WTC11 (cell line): Measurements from ENCODE around the gene SHANK2. TPM values are rescaled to one million over a fixed set of nuclear protein-coding genes. Genes with fewer than 3 reads are reported as not detected.
A peak's percentile ranks its signal among the peaks of the same experiment; 100 is the strongest.

Experiments
- ATAC-seq: fragments of 200-7000 bp; cut with Tn5 transposase; 2 replicates; pipeline ENCODE4 v1.10.0; 2021; ENCODE audit warnings: mild to moderate bottlenecking, moderate library complexity
- CTCF ChIA-PET: fragments of 300-600 bp; sonication (Branson Sonifier 250); formaldehyde crosslinking; loops from one replicate; lab custom pipeline; 2021; ENCODE audit warnings: antibody characterized with exemption; lab: Charles Lee
- POLR2A ChIA-PET: fragments of 350-600 bp; sonication (Branson Sonifier 250); formaldehyde crosslinking; loops from one replicate; lab custom pipeline; 2021; ENCODE audit warnings: antibody characterized with exemption; lab: Charles Lee
- DNase-seq: peaks from one replicate; pipeline ENCODE4 v3.0.0; 2021; ENCODE audit warnings: low spot score
- H3K27ac Mint-ChIP-seq: 2 replicates; pipeline ENCODE4 v1.8.0; 2021; ENCODE audit warnings: mixed read lengths
- H3K27me3 Mint-ChIP-seq: 2 replicates; pipeline ENCODE4 v1.8.0; 2021; ENCODE audit warnings: low read depth, mild to moderate bottlenecking, moderate library complexity, mixed read lengths
- H3K36me3 Mint-ChIP-seq: 2 replicates; pipeline ENCODE4 v1.8.0; 2021; ENCODE audit warnings: mixed read lengths
- H3K4me1 Mint-ChIP-seq: 2 replicates; pipeline ENCODE4 v1.8.0; 2022; ENCODE audit warnings: mixed read lengths
- H3K4me3 Mint-ChIP-seq: 2 replicates; pipeline ENCODE4 v1.8.0; 2021; ENCODE audit warnings: mild to moderate bottlenecking, moderate library complexity, mixed read lengths
- H3K9me3 Mint-ChIP-seq: 2 replicates; pipeline ENCODE4 v1.8.0; 2021; ENCODE audit warnings: mixed read lengths
- ESRRA ChIP-seq: sonication (generic); formaldehyde crosslinking; IDR thresholded peaks from 2 replicates; pipeline ENCODE4 v1.8.1; 2022; ENCODE audit warnings: mild to moderate bottlenecking, missing genetic modification reagents, borderline replicate concordance
- ETV6 ChIP-seq: sonication (generic); formaldehyde crosslinking; IDR thresholded peaks from 2 replicates; pipeline ENCODE4 v1.8.1; 2022; ENCODE audit warnings: mild to moderate bottlenecking, missing genetic modification reagents
- FOXP4 ChIP-seq: sonication (generic); formaldehyde crosslinking; IDR thresholded peaks from 2 replicates; pipeline ENCODE4 v1.8.0; 2022; ENCODE audit warnings: mild to moderate bottlenecking, missing genetic modification reagents
- HMGXB4 ChIP-seq: sonication (generic); formaldehyde crosslinking; IDR thresholded peaks from 2 replicates; pipeline ENCODE4 v1.8.1; 2023; ENCODE audit warnings: mild to moderate bottlenecking, moderate library complexity, missing genetic modification reagents
- KAT7 ChIP-seq: sonication (generic); formaldehyde crosslinking; IDR thresholded peaks from 2 replicates; pipeline ENCODE4 v1.8.1; 2023; ENCODE audit warnings: missing genetic modification reagents, mild to moderate bottlenecking, borderline replicate concordance
- MAX ChIP-seq: sonication (generic); formaldehyde crosslinking; IDR thresholded peaks from 2 replicates; pipeline ENCODE4 v1.8.0; 2022; ENCODE audit warnings: mild to moderate bottlenecking, missing genetic modification reagents
- PRDM15 ChIP-seq: sonication (generic); formaldehyde crosslinking; IDR thresholded peaks from 2 replicates; pipeline ENCODE4 v1.8.0; 2022; ENCODE audit warnings: missing genetic modification reagents
- RORB ChIP-seq: fragments of 250-450 bp; sonication (Bioruptor Pico); IDR thresholded peaks from 2 replicates; pipeline ENCODE4 v1.9.0; 2021; ENCODE audit warnings: mild to moderate bottlenecking
- SP1 ChIP-seq: sonication (generic); formaldehyde crosslinking; conservative IDR thresholded peaks from 2 replicates; pipeline ENCODE4 v1.8.1; 2022; ENCODE audit warnings: missing genetic modification reagents
- TEAD1 ChIP-seq: sonication (generic); formaldehyde crosslinking; IDR thresholded peaks from 2 replicates; pipeline ENCODE4 v1.8.0; 2022; ENCODE audit warnings: mild to moderate bottlenecking, missing genetic modification reagents
- ZMAT4 ChIP-seq: fragments of 250-450 bp; sonication (Bioruptor Pico); IDR thresholded peaks from 2 replicates; pipeline ENCODE4 v1.9.0; 2021; ENCODE audit warnings: mild to moderate bottlenecking
- ZNF263 ChIP-seq: sonication (generic); formaldehyde crosslinking; IDR thresholded peaks from 2 replicates; pipeline ENCODE4 v1.8.1; 2022; ENCODE audit warnings: low read depth, mild to moderate bottlenecking, moderate library complexity, missing genetic modification reagents
- ZNF281 ChIP-seq: sonication (generic); formaldehyde crosslinking; IDR thresholded peaks from 2 replicates; pipeline ENCODE4 v1.8.0; 2023; ENCODE audit warnings: mild to moderate bottlenecking, missing genetic modification reagents
- ZNF416 ChIP-seq: fragments of 250-450 bp; sonication (Bioruptor Pico); IDR thresholded peaks from 2 replicates; pipeline ENCODE4 v1.9.0; 2021; ENCODE audit warnings: mild to moderate bottlenecking, inconsistent platforms
- ZNF423 ChIP-seq: fragments of 250-450 bp; sonication (Bioruptor Pico); IDR thresholded peaks from 2 replicates; pipeline ENCODE4 v2.1.2; 2022; ENCODE audit warnings: mild to moderate bottlenecking, moderate library complexity
- total RNA-seq: library from RNA; stranded (reverse); gene quantifications from 3 replicates; pipeline ENCODE4 v1.2.3, GENCODE V29; 2021

Gene SHANK2
- total RNA-seq, 1 experiment from 2014 or later: 64.8 TPM

- peaks cover 13% of the 10 kb centered on the region for H3K36me3 Mint-ChIP-seq
- H3K4me3 Mint-ChIP-seq: peak overlapping the region; percentile 73
- H3K9me3 Mint-ChIP-seq: no peaks in the 10 kb centered on the region
- TF ChIP-seq ZNF281 (peak; percentile 73; the same call in 1 of the 2 replicates), MAX (CRISPR knock-in tag) (no peak), ZMAT4 (CRISPR knock-in tag) (no peak), ZNF423 (0 out of 2 replicates have a peak, but pooled peaks have one; percentile 50), HMGXB4 (CRISPR knock-in tag) (no peak)
- CTCF ChIA-PET: interaction anchor here (0.7 to 4.6 kb wide), 12 partner anchors 9 to 412 kb away, joined by 3 to 46 read pairs (median 5); no protein-coding TSS in a partner anchor
- no peaks in the 10 kb centered on the region for H3K27me3 Mint-ChIP-seq
- peak; percentile 76 for ATAC-seq
- POLR2A ChIA-PET: interaction anchor here (0.7 to 1.6 kb wide), 5 partner anchors 9 to 713 kb away, joined by 3 to 6 read pairs (median 4); no protein-coding TSS in a partner anchor
- peak overlapping the region; percentile 99 for H3K27ac Mint-ChIP-seq
- peak; percentile 78 for DNase-seq
- H3K4me1 Mint-ChIP-seq: peaks cover 89% of the 10 kb centered on the region
These were observed 5.8 kb downstream of the SHANK2 start for GRCh38 chr11:71246559-71246958.

- ChIA-PET POLR2A (interaction anchor here (0.9 to 1.6 kb wide), 3 partner anchors 10 to 125 kb away, joined by 3 to 6 read pairs (median 4); no protein-coding TSS in a partner anchor), CTCF (interaction anchor here (1.0 to 4.6 kb wide), 7 partner anchors 10 to 126 kb away, joined by 3 to 46 read pairs (median 5); no protein-coding TSS in a partner anchor)
- Mint-ChIP-seq H3K27ac (peak overlapping the region; percentile 99), H3K4me1 (peaks cover 97% of the 10 kb centered on the region), H3K4me3 (peak overlapping the region; percentile 73), H3K27me3 (no peaks in the 10 kb centered on the region), H3K36me3 (peaks cover 18% of the 10 kb centered on the region), H3K9me3 (no peaks in the 10 kb centered on the region)
- DNase-seq (peak; percentile 54), ATAC-seq (peak; percentile 22)
- TF ChIP-seq KAT7 (CRISPR knock-in tag): 0 out of 2 replicates have a peak, but pooled peaks have one; percentile 39
- TF ChIP-seq ZNF416 (CRISPR knock-in tag): no peak
- 0 out of 2 replicates have a peak, but pooled peaks have one; percentile 51 for TF ChIP-seq ETV6 (CRISPR knock-in tag)
- TF ChIP-seq MAX (CRISPR knock-in tag): no peak
- 0 out of 2 replicates have a peak, but pooled peaks have one; percentile 16 for TF ChIP-seq SP1
- TF ChIP-seq PRDM15 (CRISPR knock-in tag): peak; percentile 95
- no peak for TF ChIP-seq ZNF263 (CRISPR knock-in tag)
- TF ChIP-seq TEAD1 (CRISPR knock-in tag): 0 out of 2 replicates have a peak, but pooled peaks have one; percentile 15
- peak; percentile 98 for TF ChIP-seq ZNF423
- TF ChIP-seq RORB (CRISPR knock-in tag): no peak
- 0 out of 2 replicates have a peak, but pooled peaks have one; percentile 12 for TF ChIP-seq FOXP4
- TF ChIP-seq ESRRA (CRISPR knock-in tag): no peak
- TF ChIP-seq, all 79 proteins: peak for 7
These were observed 6.6 kb downstream of the SHANK2 start for GRCh38 chr11:71245601-71246391.
